Measurements from ENCODE around the gene BCR. TPM values are rescaled to one million over a fixed set of nuclear protein-coding genes. Genes with fewer than 3 reads are reported as not detected.
A peak's percentile ranks its signal among the peaks of the same experiment; 100 is the strongest.

Gene BCR
- total and polyA plus RNA-seq, 10 donors: 15.2 to 64.8 (median 50.7) TPM

- TF ChIP-seq POLR2A (IDR thresholded peaks at IDR 0.05) (no peak), POLR2AphosphoS5 (IDR thresholded peaks at IDR 0.05) (no peak), CTCF (IDR thresholded peaks at IDR 0.05 in 8 of 11, conservative IDR thresholded peaks at IDR 0.05 in 3 of 11) (no peak)
- H3K36me3 ChIP-seq: peaks cover 2 to 94% (median 28%) of the 10 kb centered on the region in 6 donors
- no peak overlapping the region for H3K4me3 ChIP-seq
- intact Hi-C loops (cut with DNase I; ENCODE audit: low total_unique reads): loop anchor here (2.0 kb wide), 1 partner anchor 102 kb away; no protein-coding TSS in a partner anchor
- H3K9me3 ChIP-seq: no peaks in the 10 kb centered on the region
- WGBS, 5 donors: 92 to 94% (median 93%) methylated on average over 12 to 13 of the region's 13 CpGs
- H3K4me1 ChIP-seq: peaks cover 7 to 63% (median 26%) of the 10 kb centered on the region in 6 donors
- peak overlapping the region in 3 of 8 donors; percentile 8 to 77 (median 58) for H3K27ac ChIP-seq
- no peak for DNase-seq
- H3K27me3 ChIP-seq (replicated peaks in 1 of 7): no peaks in the 10 kb centered on the region
Observed at GRCh38 chr22:23280356-23281052, 100.2 kb downstream of the BCR start.

GRCh38 chr22:23281053-23281405, 100.7 kb downstream of the BCR start:
- no peak overlapping the region for H3K4me3 ChIP-seq
- H3K27me3 ChIP-seq (replicated peaks in 1 of 7): no peaks in the 10 kb centered on the region
- H3K4me1 ChIP-seq: peaks cover 7 to 63% (median 26%) of the 10 kb centered on the region in 6 donors
- WGBS, 5 donors: 80 to 91% (median 86%) methylated on average over 4 to 11 of the region's 11 CpGs
- no peaks in the 10 kb centered on the region for H3K9me3 ChIP-seq
- peak overlapping the region in 3 of 8 donors; percentile 38 to 77 (median 50) for H3K27ac ChIP-seq
- TF ChIP-seq POLR2AphosphoS5 (IDR thresholded peaks at IDR 0.05) (no peak), POLR2A (IDR thresholded peaks at IDR 0.05) (no peak), CTCF (IDR thresholded peaks at IDR 0.05 in 8 of 11, conservative IDR thresholded peaks at IDR 0.05 in 3 of 11) (no peak)
- intact Hi-C loops (cut with DNase I; ENCODE audit: low total_unique reads): loop anchor here (2.0 kb wide), 1 partner anchor 102 kb away; no protein-coding TSS in a partner anchor
- H3K36me3 ChIP-seq: peaks cover 2 to 94% (median 32%) of the 10 kb centered on the region in 6 donors
- DNase-seq: no peak

DNA sequence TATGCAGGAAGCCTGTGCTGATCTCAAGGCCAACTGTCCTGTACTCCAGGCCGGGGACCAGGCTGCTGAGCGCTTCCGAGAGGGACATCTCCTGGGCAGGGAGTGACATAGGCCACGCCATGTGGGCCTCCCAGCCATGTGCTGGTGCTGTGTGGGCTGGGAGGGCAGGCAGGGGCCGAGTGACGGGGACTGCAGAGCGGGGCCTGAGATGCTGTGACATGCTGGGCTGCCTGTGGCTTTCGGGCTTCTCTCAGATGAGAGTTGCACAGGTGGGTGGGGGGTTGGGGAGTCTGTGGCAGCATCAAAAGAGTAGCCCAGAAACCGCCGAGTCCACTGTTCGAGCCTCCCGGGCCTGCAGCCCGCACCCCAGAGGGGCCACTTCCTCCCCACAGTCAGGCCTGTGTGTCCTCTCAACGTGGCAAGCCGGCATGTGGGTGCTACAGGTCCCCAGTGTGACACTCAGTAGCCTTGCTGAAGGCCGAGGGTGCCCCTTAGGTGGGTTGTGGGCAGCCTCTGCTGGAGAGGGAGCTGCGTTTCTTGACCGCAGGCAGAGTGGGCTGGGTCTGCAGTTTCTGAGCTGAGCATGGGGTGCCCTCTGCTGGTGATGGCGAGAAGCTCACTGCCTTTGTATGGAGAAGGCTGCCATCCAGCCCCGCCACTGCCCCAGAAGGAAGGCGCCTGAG, 101.2 kb downstream of the BCR start:
- Histone ChIP-seq H3K36me3 (peaks cover 2 to 94% (median 36%) of the 10 kb centered on the region in 6 donors), H3K4me3 (no peak overlapping the region), H3K9me3 (no peaks in the 10 kb centered on the region), H3K27me3 (replicated peaks in 1 of 7) (no peaks in the 10 kb centered on the region), H3K27ac (peak overlapping the region in 3 of 8 donors; percentile 38 to 77 (median 50)), H3K4me1 (peaks cover 7 to 60% (median 26%) of the 10 kb centered on the region in 6 donors)
- peak; percentile 94 for DNase-seq
- intact Hi-C loops (cut with DNase I; ENCODE audit: low total_unique reads): loop anchor here (2.0 kb wide), 1 partner anchor 103 kb away; no protein-coding TSS in a partner anchor
- 33 to 58% (median 38%) methylated on average over 8 to 21 of the region's 21 CpGs for WGBS, 5 donors
- TF ChIP-seq POLR2A (IDR thresholded peaks at IDR 0.05) (no peak), CTCF (IDR thresholded peaks at IDR 0.05 in 8 of 11, conservative IDR thresholded peaks at IDR 0.05 in 3 of 11) (peak; percentile 90 to 97 (median 95)), POLR2AphosphoS5 (IDR thresholded peaks at IDR 0.05) (peak; percentile 45 to 69 (median 52))

DNA sequence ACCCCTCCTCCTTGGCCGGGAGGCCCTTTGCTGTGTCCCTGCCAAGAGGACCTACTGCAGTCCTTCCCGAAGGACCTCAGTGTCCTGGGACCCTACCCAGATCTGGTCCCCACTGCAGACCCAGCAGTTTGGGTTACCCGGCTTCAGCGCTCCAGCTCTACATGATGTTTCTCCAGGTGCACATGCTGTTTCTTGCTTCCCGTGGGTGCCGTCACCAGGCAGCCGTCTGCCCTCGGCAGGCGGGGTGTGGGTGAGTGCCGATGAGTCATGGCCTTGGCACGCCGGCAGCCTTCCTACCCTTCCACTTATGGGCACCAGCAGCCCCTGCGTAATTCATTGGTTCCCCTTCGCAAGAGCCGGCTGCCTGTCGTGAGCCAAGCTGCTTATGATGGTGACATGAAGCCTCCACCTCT, 101.8 kb downstream of the BCR start:
- intact Hi-C loops (cut with DNase I; ENCODE audit: low total_unique reads): no loop called here
- peak overlapping the region in 3 of 8 donors; percentile 38 to 77 (median 50) for H3K27ac ChIP-seq

More for the DNA sequence above, 101.8 kb downstream of the BCR start:
- H3K36me3 ChIP-seq: peaks cover 2 to 94% (median 41%) of the 10 kb centered on the region in 6 donors
- H3K27me3 ChIP-seq (replicated peaks in 1 of 7): no peaks in the 10 kb centered on the region
- 46 to 71% (median 55%) methylated on average over 13 to 16 of the region's 16 CpGs for WGBS, 5 donors
- TF ChIP-seq CTCF (IDR thresholded peaks at IDR 0.05 in 8 of 11, conservative IDR thresholded peaks at IDR 0.05 in 3 of 11) (peak in 6 of 11 experiments; percentile 4 to 73 (median 60)), POLR2AphosphoS5 (IDR thresholded peaks at IDR 0.05) (no peak), POLR2A (IDR thresholded peaks at IDR 0.05) (no peak)
- H3K9me3 ChIP-seq: no peaks in the 10 kb centered on the region
- peaks cover 7 to 54% (median 20%) of the 10 kb centered on the region in 6 donors for H3K4me1 ChIP-seq
- H3K4me3 ChIP-seq: no peak overlapping the region
- no peak for DNase-seq
